Stimulated activated CD8-positive, alpha-beta memory T cell treated with anti-CD3 and anti-CD28 coated beads, Interleukin-15, amount 100 ng/mL, for 48 hours (primary cell): ENCODE measurements around the gene NRARP.
A peak's percentile ranks its signal among the peaks of the same experiment; 100 is the strongest.
"Not testable (repeated sequence)": the region's sequence is repeated elsewhere in the genome, so short reads cannot be mapped to it uniquely, and the experiment has no call there.

Experiments used
- DNase-seq, 2 donors: peaks; one replicate each; pipeline ENCODE4 v3.0.0-alpha.2; 2020; ENCODE audit warnings: low read depth in 2 of 2

The NRARP gene

GRCh38 chr9:137262909-137263285 is 39.2 kb downstream of the NRARP start:
- no peak for DNase-seq

GRCh38 chr9:137262173-137262908 is 39.7 kb downstream of the NRARP start:
- DNase-seq, result not testable (repeated sequence)

DNA sequence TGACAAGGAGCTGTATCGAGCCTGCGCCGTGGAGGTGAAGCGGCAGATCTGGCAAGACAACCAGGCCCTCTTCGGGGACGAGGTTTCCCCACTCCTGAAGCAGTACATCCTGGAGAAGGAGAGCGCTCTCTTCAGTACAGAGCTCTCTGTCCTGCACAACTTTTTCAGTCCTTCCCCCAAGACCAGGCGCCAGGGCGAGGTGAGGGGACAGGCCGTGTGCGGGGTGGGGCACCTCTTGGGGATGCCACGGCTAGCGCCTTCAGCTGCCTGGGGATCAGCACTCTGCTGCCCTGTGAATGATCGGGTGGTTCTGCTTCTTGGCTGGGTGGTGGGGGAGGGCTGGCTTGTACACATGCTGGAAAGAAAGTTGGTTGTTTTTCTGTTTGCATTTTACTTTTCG is 45.2 kb downstream of the NRARP start:
- DNase-seq, result no peak

GRCh38 chr9:137256362-137256761 is 45.7 kb downstream of the NRARP start:
- no peak for DNase-seq

- DNase-seq, result no peak
Observed at GRCh38 chr9:137255448-137256114, 46.5 kb downstream of the NRARP start.

- DNase-seq, result peak; percentile 91 to 94
Observed at GRCh38 chr9:137254624-137255447, 47.2 kb downstream of the NRARP start, which contains the start of gene NELFB. NELFB (plus strand) TSS chr9:137255327.

GRCh38 chr9:137253717-137254623 is 48.1 kb downstream of the NRARP start:
- no peak for DNase-seq

DNA sequence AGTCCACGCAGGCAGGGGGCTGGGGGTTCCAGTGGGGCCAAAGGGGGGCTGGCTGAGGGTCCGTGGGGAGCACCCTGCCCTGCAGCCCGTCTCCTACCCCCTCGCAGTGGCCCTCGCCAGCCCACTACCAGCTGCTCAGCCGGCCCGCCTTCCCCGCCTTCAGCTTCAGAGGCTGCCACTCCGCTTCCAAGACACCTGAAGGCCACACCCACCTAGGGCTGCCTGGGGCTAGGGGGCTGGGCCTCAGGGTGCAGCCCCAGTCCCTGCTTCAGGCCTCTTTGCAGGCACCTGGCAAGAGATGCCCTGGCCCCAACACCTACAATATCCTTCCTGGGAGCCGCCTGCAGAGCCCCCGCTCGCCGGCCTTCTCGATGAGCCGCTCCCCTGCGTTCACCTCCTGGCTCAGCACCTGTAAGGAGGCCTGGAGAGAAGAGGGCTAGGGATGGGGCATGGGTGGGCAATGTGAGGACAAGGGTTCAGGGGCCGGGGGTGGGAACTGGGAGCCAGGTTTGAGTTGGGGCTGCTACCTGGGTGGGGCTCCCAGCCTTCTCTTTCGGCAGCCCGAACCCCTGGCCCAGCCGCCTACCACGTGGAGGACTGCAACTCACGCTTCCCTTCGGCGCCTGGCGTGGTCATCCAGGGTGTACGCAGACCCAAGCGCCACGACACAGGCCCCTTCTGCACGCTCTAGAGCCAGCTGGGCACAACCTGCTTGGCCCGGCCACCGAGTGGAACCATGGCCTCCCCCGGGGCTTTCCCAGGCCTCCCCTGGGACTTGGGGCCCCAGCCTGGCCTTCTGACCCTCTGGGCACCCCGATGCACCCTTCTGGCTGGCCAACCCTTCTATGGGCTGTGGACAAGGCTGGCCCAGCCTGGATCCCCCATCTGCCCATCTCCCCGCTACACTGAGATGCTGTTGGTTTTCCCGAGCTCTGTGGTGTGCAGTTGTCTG is 49.2 kb downstream of the NRARP start:
- DNase-seq, result no peak

- DNase-seq, result no peak
Observed at GRCh38 chr9:137251490-137252268, 50.4 kb downstream of the NRARP start.

DNA sequence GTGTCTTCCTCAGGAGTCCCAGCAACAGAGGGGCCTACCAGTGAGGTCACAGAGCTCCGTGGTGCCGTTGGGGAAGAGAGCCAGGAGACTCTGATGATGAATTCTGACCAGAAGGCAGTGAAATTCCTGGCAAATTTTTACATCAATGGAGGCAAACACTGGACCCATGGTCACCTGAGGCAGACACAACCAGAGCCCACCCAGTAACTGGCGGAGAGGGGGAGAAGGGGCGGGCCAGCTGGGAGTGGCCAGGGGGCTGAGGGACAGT is 50.9 kb downstream of the NRARP start, which contains the start of gene STPG3:
Gene STPG3, plus strand, starts transcription at position 93 of the 268 bp plus-strand sequence. Its CDS starts 1 bp downstream, at position 94.
- no peak for DNase-seq

DNA sequence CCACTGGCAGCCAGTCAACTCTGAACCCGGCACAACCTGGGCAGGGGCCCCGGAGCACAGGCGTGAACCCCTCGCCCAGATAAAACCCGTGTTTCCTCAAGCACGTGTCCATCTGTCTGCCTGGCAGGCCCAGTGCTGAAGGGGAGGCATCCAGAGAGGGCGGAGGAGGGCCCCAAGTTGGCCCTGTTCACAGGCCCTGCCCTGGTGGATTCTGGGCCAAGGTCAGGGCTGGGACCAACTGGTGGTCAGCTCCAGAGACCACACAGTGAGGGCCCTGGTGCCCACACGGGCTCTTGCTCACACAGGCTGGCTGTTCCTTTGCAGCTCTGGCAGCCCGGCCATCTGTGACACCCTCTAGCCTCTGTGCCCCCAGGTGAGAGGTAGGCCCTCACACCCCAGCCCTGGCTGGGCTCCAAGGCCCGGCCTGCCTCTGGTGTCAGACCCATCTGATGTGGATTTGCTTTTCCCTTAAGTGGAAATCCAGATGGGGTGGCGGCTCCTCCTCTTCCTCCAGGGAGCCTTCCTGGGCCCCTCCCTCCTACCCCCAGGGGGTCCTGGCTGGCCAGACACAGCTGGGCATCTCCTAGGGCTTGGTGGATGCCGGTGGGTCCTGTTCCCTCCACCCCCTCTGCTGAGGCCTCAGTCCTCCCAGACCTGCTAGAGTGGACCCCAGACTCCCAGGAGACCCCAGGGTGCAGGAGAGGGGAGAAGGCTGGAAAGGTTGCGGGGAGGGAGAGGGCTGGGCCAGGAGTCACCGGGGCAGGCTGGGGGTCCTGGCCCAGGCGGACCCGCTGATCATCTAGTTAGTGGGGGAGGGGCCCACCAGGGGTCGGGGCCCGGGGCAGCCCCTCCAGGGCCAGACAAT is 51.5 kb downstream of the NRARP start:
- DNase-seq, result no peak
